Measurements from ENCODE around the gene KIRREL1.

DNA sequence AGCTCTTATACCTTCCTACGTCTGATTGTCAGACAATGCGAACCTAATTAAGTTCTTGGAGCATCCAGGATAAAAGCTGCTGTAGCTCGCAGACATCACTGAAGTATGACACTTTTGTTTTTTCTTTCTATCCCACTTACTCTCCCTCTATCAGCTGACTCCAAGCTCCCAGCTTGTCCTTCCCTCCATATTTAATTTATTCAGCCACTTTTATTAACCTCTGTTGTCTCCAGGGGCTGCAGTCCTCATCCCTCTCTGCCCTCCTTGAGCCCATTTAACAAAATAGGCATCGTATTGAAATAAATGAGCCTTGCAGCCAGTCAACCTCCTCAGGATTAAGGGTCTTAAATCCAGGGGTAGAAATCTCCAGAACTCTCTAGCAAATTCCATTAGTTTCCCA is 7.1 kb downstream of the KIRREL1 start:
- TF ChIP-seq, protein P1, sequence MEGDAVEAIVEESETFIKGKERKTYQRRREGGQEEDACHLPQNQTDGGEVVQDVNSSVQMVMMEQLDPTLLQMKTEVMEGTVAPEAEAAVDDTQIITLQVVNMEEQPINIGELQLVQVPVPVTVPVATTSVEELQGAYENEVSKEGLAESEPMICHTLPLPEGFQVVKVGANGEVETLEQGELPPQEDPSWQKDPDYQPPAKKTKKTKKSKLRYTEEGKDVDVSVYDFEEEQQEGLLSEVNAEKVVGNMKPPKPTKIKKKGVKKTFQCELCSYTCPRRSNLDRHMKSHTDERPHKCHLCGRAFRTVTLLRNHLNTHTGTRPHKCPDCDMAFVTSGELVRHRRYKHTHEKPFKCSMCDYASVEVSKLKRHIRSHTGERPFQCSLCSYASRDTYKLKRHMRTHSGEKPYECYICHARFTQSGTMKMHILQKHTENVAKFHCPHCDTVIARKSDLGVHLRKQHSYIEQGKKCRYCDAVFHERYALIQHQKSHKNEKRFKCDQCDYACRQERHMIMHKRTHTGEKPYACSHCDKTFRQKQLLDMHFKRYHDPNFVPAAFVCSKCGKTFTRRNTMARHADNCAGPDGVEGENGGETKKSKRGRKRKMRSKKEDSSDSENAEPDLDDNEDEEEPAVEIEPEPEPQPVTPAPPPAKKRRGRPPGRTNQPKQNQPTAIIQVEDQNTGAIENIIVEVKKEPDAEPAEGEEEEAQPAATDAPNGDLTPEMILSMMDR (IDR thresholded peaks at IDR 0.05), result no peak
- TF ChIP-seq POLR2A (IDR thresholded peaks at IDR 0.05), result no peak
